ENCODE results near the gene ZNF560.

DNA sequence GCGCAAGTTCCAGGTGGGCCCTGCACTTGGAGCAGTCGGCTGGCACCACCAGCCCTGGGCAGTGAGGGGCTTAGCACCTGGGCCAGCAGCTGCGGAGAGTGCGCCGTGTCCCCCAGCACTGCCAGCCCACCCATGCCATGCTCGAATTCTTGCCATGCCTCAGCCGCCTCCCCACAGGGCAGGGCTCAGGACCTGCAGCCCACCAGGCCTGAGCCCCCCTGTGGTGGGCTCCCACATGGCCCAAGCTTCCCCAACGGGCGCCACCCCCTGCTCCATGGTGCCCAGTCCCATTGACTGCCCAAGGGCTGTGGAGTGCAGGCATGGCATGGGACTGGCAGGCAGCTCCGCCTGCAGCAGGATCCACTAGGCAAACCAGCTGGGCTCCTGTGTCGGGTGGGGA is 49.5 kb upstream of the ZNF560 start:
- TF ChIP-seq POLR2A (IDR thresholded peaks at IDR 0.05; ENCODE audit: low read depth, low read length) (no peak), POLR2AphosphoS5 (IDR thresholded peaks at IDR 0.05; ENCODE audit: low read depth, low read length) (no peak), POU2F2 (IDR thresholded peaks at IDR 0.05; ENCODE audit: low read depth, low read length) (no peak), SPI1 (IDR thresholded peaks at IDR 0.05; ENCODE audit: low read depth, low read length) (no peak)
